ENCODE measurements around the gene ZKSCAN3.
A peak's percentile ranks its signal among the peaks of the same experiment; 100 is the strongest.
"Not testable (repeated sequence)": the region's sequence is repeated elsewhere in the genome, so short reads cannot be mapped to it uniquely, and the experiment has no call there.

Gene ZKSCAN3

GRCh38 chr6:28349892-28350737, at the start of gene ZKSCAN3:
Gene ZKSCAN3, plus strand, starts transcription at chr6:28349947. Its CDS starts 9,640 bp downstream, at chr6:28359587.
- peak within 1 kb of the TSS; percentile 75 to 76 for H3K4me3 ChIP-seq (replicated peaks in 1 of 2; ENCODE audit: low read depth in 2 of 2, low read length in 2 of 2)
- DNase-seq (ENCODE audit: low read depth in 2 of 2), result peak; percentile 78 to 79

DNA sequence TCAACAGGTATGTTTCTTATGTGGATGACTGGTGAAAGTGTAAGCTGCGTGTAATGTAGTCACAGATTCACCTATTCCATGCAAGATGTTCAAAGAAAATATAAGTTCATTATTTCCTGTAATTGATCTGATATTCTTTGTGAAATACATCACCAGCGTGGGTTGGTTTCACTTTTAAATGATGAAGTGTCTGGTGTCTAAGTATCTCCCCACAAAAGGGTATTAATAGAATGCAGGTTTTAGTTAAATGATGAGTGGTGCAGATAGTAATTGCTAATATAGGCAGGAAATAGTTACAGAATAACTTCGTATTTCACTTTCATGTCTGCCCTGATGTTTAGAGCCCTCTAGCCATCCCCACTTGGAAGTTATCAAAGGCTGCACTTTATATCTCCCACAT, 46.2 kb upstream of the ZKSCAN3 start:
- TF ChIP-seq CTCF (IDR thresholded peaks at IDR 0.05; ENCODE audit: low read depth, low read length), result no peak
- no peak overlapping the region for H3K4me3 ChIP-seq (replicated peaks in 1 of 2; ENCODE audit: low read depth in 2 of 2, low read length in 2 of 2)
- no peak for DNase-seq (ENCODE audit: low read depth in 2 of 2)

More at GRCh38 chr6:28349892-28350737, at the start of gene ZKSCAN3:
- no peak for TF ChIP-seq CTCF (IDR thresholded peaks at IDR 0.05; ENCODE audit: low read depth, low read length)

GRCh38 chr6:28306363-28306762, 43.4 kb upstream of the ZKSCAN3 start:
- H3K4me3 ChIP-seq (replicated peaks in 1 of 2; ENCODE audit: low read depth in 2 of 2, low read length in 2 of 2); DNase-seq (ENCODE audit: low read depth in 2 of 2): not testable (repeated sequence)

DNA sequence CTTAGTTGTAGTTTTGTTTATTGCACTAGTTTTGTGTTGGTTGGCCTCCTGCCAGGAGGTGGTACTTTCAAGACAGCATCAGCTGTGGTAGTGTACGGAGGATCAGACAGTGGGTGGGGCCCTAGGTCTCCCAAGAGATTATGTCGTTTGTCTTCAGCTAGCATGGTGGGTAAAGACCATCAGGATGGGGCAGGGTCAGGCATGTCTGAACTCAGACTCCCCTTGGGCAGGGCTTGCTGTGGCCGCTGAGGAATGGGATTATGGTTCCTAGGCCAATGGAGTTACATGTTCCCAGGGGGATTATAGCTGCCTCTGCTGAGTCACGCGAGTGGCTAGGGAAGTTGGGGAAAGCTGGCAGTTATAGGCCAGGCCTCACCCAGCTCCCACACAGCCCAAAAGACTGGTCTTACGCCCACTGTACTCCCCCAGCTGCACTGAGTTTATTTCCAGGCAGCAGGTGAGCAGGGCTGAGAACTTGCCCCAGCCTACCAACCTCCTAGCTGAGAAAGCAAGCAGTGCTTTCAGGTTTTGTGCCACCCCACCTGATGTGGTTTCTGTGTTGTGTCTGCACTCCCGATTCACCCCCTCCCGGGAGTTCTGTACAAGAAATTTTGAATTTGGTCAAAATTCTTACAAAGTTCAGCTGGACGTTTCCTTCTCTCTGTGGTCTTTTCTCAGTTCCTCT, 38.5 kb upstream of the ZKSCAN3 start:
- no peak for TF ChIP-seq CTCF (IDR thresholded peaks at IDR 0.05; ENCODE audit: low read depth, low read length)
- no peak overlapping the region for H3K4me3 ChIP-seq (replicated peaks in 1 of 2; ENCODE audit: low read depth in 2 of 2, low read length in 2 of 2)
- peak in 1 of 2 donors; percentile 36 for DNase-seq (ENCODE audit: low read depth in 2 of 2)

GRCh38 chr6:28312939-28313338, 36.8 kb upstream of the ZKSCAN3 start:
- H3K4me3 ChIP-seq (replicated peaks in 1 of 2; ENCODE audit: low read depth in 2 of 2, low read length in 2 of 2), result no peak overlapping the region
- TF ChIP-seq CTCF (IDR thresholded peaks at IDR 0.05; ENCODE audit: low read depth, low read length), result no peak
- DNase-seq (ENCODE audit: low read depth in 2 of 2), result no peak

GRCh38 chr6:28315628-28316027, 34.1 kb upstream of the ZKSCAN3 start:
- no peak for DNase-seq (ENCODE audit: low read depth in 2 of 2)
- no peak for TF ChIP-seq CTCF (IDR thresholded peaks at IDR 0.05; ENCODE audit: low read depth, low read length)
- H3K4me3 ChIP-seq (replicated peaks in 1 of 2; ENCODE audit: low read depth in 2 of 2, low read length in 2 of 2), result no peak overlapping the region

DNA sequence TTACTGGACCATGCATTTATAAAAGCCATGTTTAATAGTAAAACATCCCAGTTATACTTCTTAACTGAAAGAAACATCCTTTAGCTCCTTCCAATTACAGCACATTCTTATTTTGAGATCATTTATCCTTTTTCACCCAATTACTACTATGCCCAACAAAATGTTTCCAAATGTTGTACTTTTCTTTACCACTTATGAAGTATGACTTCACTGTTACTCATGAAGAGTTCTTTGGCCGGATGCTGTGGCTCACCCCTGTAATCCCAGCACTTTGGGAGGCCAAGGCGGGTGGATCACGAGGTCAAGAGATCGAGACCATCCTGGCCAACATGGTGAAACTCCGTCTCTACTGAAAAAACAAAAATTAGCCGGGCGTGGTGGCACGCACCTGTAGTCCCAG, 31.9 kb upstream of the ZKSCAN3 start:
- not testable (repeated sequence) for H3K4me3 ChIP-seq (replicated peaks in 1 of 2; ENCODE audit: low read depth in 2 of 2, low read length in 2 of 2)
- DNase-seq (ENCODE audit: low read depth in 2 of 2), result peak in 1 of 2 donors; percentile 55

Measured in cardiac fibroblast (primary cell).